Immature natural killer cell (primary cell): Measurements from ENCODE around the gene DISC1. TPM values are rescaled to one million over a fixed set of nuclear protein-coding genes. Genes with fewer than 3 reads are reported as not detected.

Experiments
- DNase-seq, 3 donors: peaks; one replicate each; pipeline ENCODE4 v3.0.0; 2022; ENCODE audit warnings: mixed read lengths in 1 of 3
- H3K27ac Mint-ChIP-seq, 6 donors: one replicate each; pipeline ENCODE4 v1.8.0; 2020; ENCODE audit warnings: mixed read lengths in 6 of 6, mild to moderate bottlenecking in 5 of 6, inconsistent platforms in 4 of 6, moderate library complexity in 3 of 6
- H3K27me3 Mint-ChIP-seq, 3 donors: one replicate each; pipeline ENCODE4 v1.8.0; 2020 to 2021; ENCODE audit warnings: low read depth in 3 of 3, mild to moderate bottlenecking in 3 of 3, mixed read lengths in 3 of 3, moderate library complexity in 3 of 3, inconsistent platforms in 1 of 3
- H3K36me3 Mint-ChIP-seq, 3 donors: one replicate each; pipeline ENCODE4 v1.8.0; 2020; ENCODE audit warnings: mixed read lengths in 3 of 3, inconsistent platforms in 2 of 3, mild to moderate bottlenecking in 2 of 3
- H3K4me1 Mint-ChIP-seq, 2 donors: one replicate each; pipeline ENCODE4 v1.8.0; 2020; ENCODE audit warnings: inconsistent platforms in 2 of 2, mild to moderate bottlenecking in 2 of 2, mixed read lengths in 2 of 2, moderate library complexity in 1 of 2
- H3K4me3 Mint-ChIP-seq, 5 donors: one replicate each; pipeline ENCODE4 v1.8.0; 2020; ENCODE audit warnings: mild to moderate bottlenecking in 5 of 5, mixed read lengths in 5 of 5, inconsistent platforms in 3 of 5, moderate library complexity in 3 of 5
- H3K9me3 Mint-ChIP-seq, 6 donors: one replicate each; pipeline ENCODE4 v1.8.0; 2020; ENCODE audit warnings: mild to moderate bottlenecking in 6 of 6, mixed read lengths in 6 of 6, inconsistent platforms in 4 of 6, moderate library complexity in 3 of 6
- polyA plus RNA-seq, 3 donors: library from polyadenylated mRNA; unstranded; fragments of 300-500 nt; fragmentation: Illumina TruSeq; gene quantifications; one replicate each; pipeline ENCODE4 v1.2.3, GENCODE V29; 2021

The DISC1 gene
- polyA plus RNA-seq, 3 donors from 2014 or later, result 1.1 to 1.3 TPM; not detected in 1

GRCh38 chr1:231855926-231856325 is 229.3 kb downstream of the DISC1 start:
- DNase-seq, result no peak
- Mint-ChIP-seq H3K4me1 (peaks cover 0 to under 1% of the 10 kb centered on the region in 2 donors), H3K9me3 (no peaks in the 10 kb centered on the region), H3K4me3 (no peak overlapping the region), H3K36me3 (no peaks in the 10 kb centered on the region), H3K27me3 (peaks cover 0 to 3% (median 3%) of the 10 kb centered on the region in 3 donors), H3K27ac (no peak overlapping the region)

GRCh38 chr1:231856426-231856825 is 229.8 kb downstream of the DISC1 start:
- H3K27ac Mint-ChIP-seq, result no peak overlapping the region
- H3K27me3 Mint-ChIP-seq, result peaks cover 0 to 3% (median 3%) of the 10 kb centered on the region in 3 donors
- no peak overlapping the region for H3K4me3 Mint-ChIP-seq
- no peaks in the 10 kb centered on the region for H3K9me3 Mint-ChIP-seq
- DNase-seq, result no peak
- peaks cover 0 to 2% of the 10 kb centered on the region in 2 donors for H3K4me1 Mint-ChIP-seq
- H3K36me3 Mint-ChIP-seq, result no peaks in the 10 kb centered on the region

GRCh38 chr1:231856894-231857293 is 230.3 kb downstream of the DISC1 start:
- DNase-seq, result no peak
- peaks cover 0 to 3% (median 0%) of the 10 kb centered on the region in 3 donors for H3K27me3 Mint-ChIP-seq
- no peaks in the 10 kb centered on the region for H3K36me3 Mint-ChIP-seq
- H3K9me3 Mint-ChIP-seq, result no peaks in the 10 kb centered on the region
- H3K4me1 Mint-ChIP-seq, result peaks cover 0 to 6% of the 10 kb centered on the region in 2 donors
- H3K27ac Mint-ChIP-seq, result no peak overlapping the region
- no peak overlapping the region for H3K4me3 Mint-ChIP-seq

- Mint-ChIP-seq H3K27me3 (peaks cover 0 to 3% (median 0%) of the 10 kb centered on the region in 3 donors), H3K9me3 (no peaks in the 10 kb centered on the region), H3K4me3 (no peak overlapping the region), H3K4me1 (peaks cover 0 to 6% of the 10 kb centered on the region in 2 donors), H3K27ac (no peak overlapping the region), H3K36me3 (no peaks in the 10 kb centered on the region)
- no peak for DNase-seq
Measured at GRCh38 chr1:231857609-231858135, 231.1 kb downstream of the DISC1 start.

- peaks cover 0 to 6% of the 10 kb centered on the region in 2 donors for H3K4me1 Mint-ChIP-seq
- no peaks in the 10 kb centered on the region for H3K36me3 Mint-ChIP-seq
- peaks cover 0 to 3% (median 0%) of the 10 kb centered on the region in 3 donors for H3K27me3 Mint-ChIP-seq
- no peak overlapping the region for H3K27ac Mint-ChIP-seq
- H3K4me3 Mint-ChIP-seq, result no peak overlapping the region
- H3K9me3 Mint-ChIP-seq, result no peaks in the 10 kb centered on the region
- DNase-seq, result no peak
Measured at GRCh38 chr1:231860221-231861088, 233.9 kb downstream of the DISC1 start.

- H3K36me3 Mint-ChIP-seq, result no peaks in the 10 kb centered on the region
- H3K27ac Mint-ChIP-seq, result no peak overlapping the region
- peaks cover 5 to 8% of the 10 kb centered on the region in 2 donors for H3K4me1 Mint-ChIP-seq
- no peaks in the 10 kb centered on the region for H3K9me3 Mint-ChIP-seq
- peak in 1 of 3 donors; percentile 9 for DNase-seq
- peaks cover 0 to 3% (median 0%) of the 10 kb centered on the region in 3 donors for H3K27me3 Mint-ChIP-seq
- no peak overlapping the region for H3K4me3 Mint-ChIP-seq
Measured at GRCh38 chr1:231861541-231862481, 235.2 kb downstream of the DISC1 start.

GRCh38 chr1:231862611-231863010 is 236.0 kb downstream of the DISC1 start:
- no peaks in the 10 kb centered on the region for H3K36me3 Mint-ChIP-seq
- no peak for DNase-seq
- H3K27ac Mint-ChIP-seq, result no peak overlapping the region
- H3K4me1 Mint-ChIP-seq, result peaks cover 7 to 11% of the 10 kb centered on the region in 2 donors
- no peak overlapping the region for H3K4me3 Mint-ChIP-seq
- H3K9me3 Mint-ChIP-seq, result no peaks in the 10 kb centered on the region
- H3K27me3 Mint-ChIP-seq, result peaks cover 0 to 3% (median 0%) of the 10 kb centered on the region in 3 donors

- Mint-ChIP-seq H3K4me1 (peaks cover 24 to 34% of the 10 kb centered on the region in 2 donors), H3K27me3 (no peaks in the 10 kb centered on the region)
Measured at GRCh38 chr1:231865331-231865730, 238.7 kb downstream of the DISC1 start.

GRCh38 chr1:231866392-231867331 is 240.1 kb downstream of the DISC1 start:
- H3K9me3 Mint-ChIP-seq, result no peaks in the 10 kb centered on the region
- H3K4me1 Mint-ChIP-seq, result peaks cover 37 to 42% of the 10 kb centered on the region in 2 donors
- H3K27me3 Mint-ChIP-seq, result no peaks in the 10 kb centered on the region
- H3K4me3 Mint-ChIP-seq, result peak overlapping the region in 1 of 5 donors; percentile 8
- peak; percentile 48 to 58 (median 52) for DNase-seq
- no peaks in the 10 kb centered on the region for H3K36me3 Mint-ChIP-seq
- H3K27ac Mint-ChIP-seq, result no peak overlapping the region

More at GRCh38 chr1:231865331-231865730, 238.7 kb downstream of the DISC1 start:
- no peaks in the 10 kb centered on the region for H3K9me3 Mint-ChIP-seq
- no peak for DNase-seq
- H3K27ac Mint-ChIP-seq, result no peak overlapping the region
- H3K4me3 Mint-ChIP-seq, result no peak overlapping the region
- no peaks in the 10 kb centered on the region for H3K36me3 Mint-ChIP-seq

- no peak for DNase-seq
- no peak overlapping the region for H3K27ac Mint-ChIP-seq
- H3K4me1 Mint-ChIP-seq, result peaks cover 47 to 50% of the 10 kb centered on the region in 2 donors
- no peaks in the 10 kb centered on the region for H3K27me3 Mint-ChIP-seq
- no peak overlapping the region for H3K4me3 Mint-ChIP-seq
- no peaks in the 10 kb centered on the region for H3K9me3 Mint-ChIP-seq
- H3K36me3 Mint-ChIP-seq, result no peaks in the 10 kb centered on the region
Measured at GRCh38 chr1:231867607-231868006, 241.0 kb downstream of the DISC1 start.

- H3K9me3 Mint-ChIP-seq, result no peaks in the 10 kb centered on the region
- DNase-seq, result no peak
- peak overlapping the region in 1 of 5 donors; percentile 13 for H3K4me3 Mint-ChIP-seq
- H3K36me3 Mint-ChIP-seq, result no peaks in the 10 kb centered on the region
- H3K4me1 Mint-ChIP-seq, result peaks cover 47 to 50% of the 10 kb centered on the region in 2 donors
- no peaks in the 10 kb centered on the region for H3K27me3 Mint-ChIP-seq
- H3K27ac Mint-ChIP-seq, result peak overlapping the region in 4 of 6 donors; percentile 3 to 48 (median 26)
Measured at GRCh38 chr1:231869364-231869763, 242.8 kb downstream of the DISC1 start.

- Mint-ChIP-seq H3K27ac (peak overlapping the region; percentile 4 to 82 (median 76)), H3K36me3 (peaks cover 4 to 9% (median 5%) of the 10 kb centered on the region in 3 donors), H3K27me3 (no peaks in the 10 kb centered on the region), H3K4me1 (peaks cover 45 to 50% of the 10 kb centered on the region in 2 donors), H3K4me3 (peak overlapping the region in 4 of 5 donors; percentile 18 to 59 (median 38)), H3K9me3 (peaks cover 0 to 4% (median 0%) of the 10 kb centered on the region in 6 donors)
- peak in 2 of 3 donors; percentile 2 to 8 for DNase-seq
Measured at GRCh38 chr1:231871471-231871870, 244.9 kb downstream of the DISC1 start.
